ENCODE results near the gene NDUFA5.
"Not testable (repeated sequence)": the region's sequence is repeated elsewhere in the genome, so short reads cannot be mapped to it uniquely, and the experiment has no call there.

NDUFA5 gene

GRCh38 chr7:123526533-123526932 is 31.1 kb downstream of the NDUFA5 start:
- in situ Hi-C loops (cut with HindIII; ENCODE audit: low sequenced_read_pairs) = not testable (repeated sequence)

- in situ Hi-C loops (cut with HindIII; ENCODE audit: low sequenced_read_pairs) = no loop called here
These were observed 35.6 kb downstream of the NDUFA5 start for GRCh38 chr7:123522066-123522465.

- in situ Hi-C loops (cut with HindIII; ENCODE audit: low sequenced_read_pairs) = no loop called here
These were observed 52.4 kb downstream of the NDUFA5 start for GRCh38 chr7:123505221-123505620.

- in situ Hi-C loops (cut with HindIII; ENCODE audit: low sequenced_read_pairs) = no loop called here
These were observed 55.4 kb downstream of the NDUFA5 start for GRCh38 chr7:123502201-123502600.

- in situ Hi-C loops (cut with HindIII; ENCODE audit: low sequenced_read_pairs) = no loop called here
These were observed 56.6 kb downstream of the NDUFA5 start for GRCh38 chr7:123500878-123501489.

- in situ Hi-C loops (cut with HindIII; ENCODE audit: low sequenced_read_pairs) = no loop called here
These were observed 58.2 kb downstream of the NDUFA5 start for GRCh38 chr7:123499211-123499970.

- in situ Hi-C loops (cut with HindIII; ENCODE audit: low sequenced_read_pairs) = no loop called here
These were observed 59.0 kb downstream of the NDUFA5 start for GRCh38 chr7:123498601-123499000.

- in situ Hi-C loops (cut with HindIII; ENCODE audit: low sequenced_read_pairs) = no loop called here
These were observed 59.6 kb downstream of the NDUFA5 start for GRCh38 chr7:123498031-123498430.

- in situ Hi-C loops (cut with HindIII; ENCODE audit: low sequenced_read_pairs) = no loop called here
These were observed 63.3 kb downstream of the NDUFA5 start for GRCh38 chr7:123494193-123494796.

- in situ Hi-C loops (cut with HindIII; ENCODE audit: low sequenced_read_pairs) = no loop called here
These were observed 65.1 kb downstream of the NDUFA5 start for GRCh38 chr7:123492485-123492884.

All from endothelial cell of hepatic sinusoid (primary cell).